ENCODE results near the gene NPBWR2. TPM values are rescaled to one million over a fixed set of nuclear protein-coding genes. Genes with fewer than 3 reads are reported as not detected.

NPBWR2 gene
- total and polyA plus RNA-seq, 9 of the 15 experiments (the other 6 are each of a cell fraction or from before 2014, with no cell fraction given): not detected

DNA sequence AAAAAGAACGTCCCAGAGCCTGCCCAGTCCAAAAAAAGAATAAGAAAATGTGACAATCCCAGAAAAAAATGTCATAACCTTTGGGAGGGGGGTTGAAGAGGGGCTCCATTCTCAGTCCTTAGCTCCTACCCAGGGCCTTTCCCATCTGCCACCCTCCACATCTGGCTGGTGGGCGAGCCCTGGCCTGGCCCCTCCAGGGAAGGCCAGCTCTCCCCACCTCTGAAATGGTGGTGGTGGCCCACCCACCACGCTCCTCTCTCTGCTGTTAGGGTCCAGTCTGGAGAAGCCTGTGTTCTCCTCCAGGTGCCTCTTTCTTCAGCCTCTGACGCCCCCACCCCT is 28.5 kb downstream of the NPBWR2 start (continued):
- TF ChIP-seq, protein P1, sequence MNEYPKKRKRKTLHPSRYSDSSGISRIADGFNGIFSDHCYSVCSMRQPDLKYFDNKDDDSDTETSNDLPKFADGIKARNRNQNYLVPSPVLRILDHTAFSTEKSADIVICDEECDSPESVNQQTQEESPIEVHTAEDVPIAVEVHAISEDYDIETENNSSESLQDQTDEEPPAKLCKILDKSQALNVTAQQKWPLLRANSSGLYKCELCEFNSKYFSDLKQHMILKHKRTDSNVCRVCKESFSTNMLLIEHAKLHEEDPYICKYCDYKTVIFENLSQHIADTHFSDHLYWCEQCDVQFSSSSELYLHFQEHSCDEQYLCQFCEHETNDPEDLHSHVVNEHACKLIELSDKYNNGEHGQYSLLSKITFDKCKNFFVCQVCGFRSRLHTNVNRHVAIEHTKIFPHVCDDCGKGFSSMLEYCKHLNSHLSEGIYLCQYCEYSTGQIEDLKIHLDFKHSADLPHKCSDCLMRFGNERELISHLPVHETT (CRISPR knock-in tag; conservative IDR thresholded peaks at IDR 0.05 in 1 of 2, IDR thresholded peaks at IDR 0.05 in 1 of 2): no peak
- TF ChIP-seq RBM22 (IDR thresholded peaks at IDR 0.05; ENCODE audit: low read depth, low read length, poor library complexity, severe bottlenecking): no peak

DNA sequence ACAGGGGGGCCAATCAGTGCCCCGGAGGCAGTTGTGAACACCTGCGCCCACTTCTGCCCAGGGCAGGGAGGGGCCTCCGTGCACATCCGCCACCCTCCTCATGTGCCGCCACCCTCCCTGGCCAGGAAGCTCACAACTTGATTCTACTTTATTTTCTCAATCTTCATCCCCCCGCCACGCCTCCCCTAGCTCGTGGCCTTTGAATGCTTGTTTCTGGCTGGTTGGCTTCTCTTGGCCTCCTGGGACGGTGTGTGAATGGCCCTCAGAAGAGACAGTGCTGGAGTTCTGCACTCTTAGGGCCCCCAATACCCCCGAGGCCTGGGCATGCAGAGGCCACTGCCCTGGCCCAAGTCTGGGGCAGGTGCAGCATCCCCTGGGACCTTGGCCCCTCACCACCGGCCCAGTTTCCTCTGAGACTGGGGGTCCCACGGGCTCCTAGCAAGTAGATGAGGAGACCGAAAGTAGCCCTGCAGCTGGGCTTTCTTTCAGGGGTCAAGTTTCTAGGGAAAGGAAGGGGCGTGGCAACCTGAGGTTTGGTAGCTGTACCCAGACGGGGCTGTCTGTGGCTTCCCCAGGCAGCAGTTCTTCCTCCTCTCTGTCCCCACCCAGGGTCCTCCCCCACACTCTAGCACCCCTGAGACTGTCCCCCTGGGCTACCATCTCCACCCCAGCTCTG is 29.4 kb downstream of the NPBWR2 start:
- TF ChIP-seq, protein P2, sequence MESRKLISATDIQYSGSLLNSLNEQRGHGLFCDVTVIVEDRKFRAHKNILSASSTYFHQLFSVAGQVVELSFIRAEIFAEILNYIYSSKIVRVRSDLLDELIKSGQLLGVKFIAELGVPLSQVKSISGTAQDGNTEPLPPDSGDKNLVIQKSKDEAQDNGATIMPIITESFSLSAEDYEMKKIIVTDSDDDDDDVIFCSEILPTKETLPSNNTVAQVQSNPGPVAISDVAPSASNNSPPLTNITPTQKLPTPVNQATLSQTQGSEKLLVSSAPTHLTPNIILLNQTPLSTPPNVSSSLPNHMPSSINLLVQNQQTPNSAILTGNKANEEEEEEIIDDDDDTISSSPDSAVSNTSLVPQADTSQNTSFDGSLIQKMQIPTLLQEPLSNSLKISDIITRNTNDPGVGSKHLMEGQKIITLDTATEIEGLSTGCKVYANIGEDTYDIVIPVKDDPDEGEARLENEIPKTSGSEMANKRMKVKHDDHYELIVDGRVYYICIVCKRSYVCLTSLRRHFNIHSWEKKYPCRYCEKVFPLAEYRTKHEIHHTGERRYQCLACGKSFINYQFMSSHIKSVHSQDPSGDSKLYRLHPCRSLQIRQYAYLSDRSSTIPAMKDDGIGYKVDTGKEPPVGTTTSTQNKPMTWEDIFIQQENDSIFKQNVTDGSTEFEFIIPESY (CRISPR knock-in tag; IDR thresholded peaks at IDR 0.05): peak; percentile 79
- TF ChIP-seq, protein P3, sequence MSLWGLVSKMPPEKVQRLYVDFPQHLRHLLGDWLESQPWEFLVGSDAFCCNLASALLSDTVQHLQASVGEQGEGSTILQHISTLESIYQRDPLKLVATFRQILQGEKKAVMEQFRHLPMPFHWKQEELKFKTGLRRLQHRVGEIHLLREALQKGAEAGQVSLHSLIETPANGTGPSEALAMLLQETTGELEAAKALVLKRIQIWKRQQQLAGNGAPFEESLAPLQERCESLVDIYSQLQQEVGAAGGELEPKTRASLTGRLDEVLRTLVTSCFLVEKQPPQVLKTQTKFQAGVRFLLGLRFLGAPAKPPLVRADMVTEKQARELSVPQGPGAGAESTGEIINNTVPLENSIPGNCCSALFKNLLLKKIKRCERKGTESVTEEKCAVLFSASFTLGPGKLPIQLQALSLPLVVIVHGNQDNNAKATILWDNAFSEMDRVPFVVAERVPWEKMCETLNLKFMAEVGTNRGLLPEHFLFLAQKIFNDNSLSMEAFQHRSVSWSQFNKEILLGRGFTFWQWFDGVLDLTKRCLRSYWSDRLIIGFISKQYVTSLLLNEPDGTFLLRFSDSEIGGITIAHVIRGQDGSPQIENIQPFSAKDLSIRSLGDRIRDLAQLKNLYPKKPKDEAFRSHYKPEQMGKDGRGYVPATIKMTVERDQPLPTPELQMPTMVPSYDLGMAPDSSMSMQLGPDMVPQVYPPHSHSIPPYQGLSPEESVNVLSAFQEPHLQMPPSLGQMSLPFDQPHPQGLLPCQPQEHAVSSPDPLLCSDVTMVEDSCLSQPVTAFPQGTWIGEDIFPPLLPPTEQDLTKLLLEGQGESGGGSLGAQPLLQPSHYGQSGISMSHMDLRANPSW (CRISPR knock-in tag; IDR thresholded peaks at IDR 0.05): no peak

More for the DNA sequence above, 29.4 kb downstream of the NPBWR2 start:
- no peak for ATAC-seq
- Histone ChIP-seq H3K9ac (ENCODE audit: insufficient read depth in 1 of 2, low read depth in 2 of 2, low read length in 2 of 2) (peak overlapping the region; percentile 78 to 94; a peak in 2 of 4 replicates), H2AFZ (ENCODE audit: low read depth, low read length) (no peak overlapping the region), H3K4me1 (replicated peaks in 1 of 2; ENCODE audit: control insufficient read depth in 2 of 2, insufficient read depth in 2 of 2, low read length in 2 of 2) (peaks cover 13 to 83% of the 10 kb centered on the region in 2 experiments; a peak in 4 of 5 replicates), H3K4me3 (peak overlapping the region; percentile 70; the same call in 1 of the 2 replicates), H3K4me2 (ENCODE audit: insufficient read depth, low read length) (peak overlapping the region; percentile 70; the same call in 1 of the 2 replicates), H3K9me1 (ENCODE audit: control insufficient read depth, insufficient read depth, low read length) (no peaks in the 10 kb centered on the region), H3K27ac (ENCODE audit: extremely low read depth, low read depth, low read length) (no peak overlapping the region), H3K36me3 (ENCODE audit: control insufficient read depth, insufficient read depth, low read length) (peaks cover 8% of the 10 kb centered on the region; the same call in 1 of the 3 replicates), H3K27me3 (ENCODE audit: control insufficient read depth in 2 of 2, insufficient read depth in 2 of 2, low read length in 2 of 2) (no peaks in the 10 kb centered on the region), H3K9me3 (replicated peaks; ENCODE audit: control insufficient read depth, insufficient read depth, low read depth, low read length) (no peaks in the 10 kb centered on the region), H4K20me1 (replicated peaks; ENCODE audit: control insufficient read depth, insufficient read depth, low read length) (no peaks in the 10 kb centered on the region), H3K79me2 (ENCODE audit: control insufficient read depth, insufficient read depth, low read length) (peaks cover 10% of the 10 kb centered on the region; the same call in 2 of the 3 replicates)
- intact Hi-C loops (cut with micrococcal nuclease) (no loop called here), in situ Hi-C loops (cut with MboI) (no loop called here)
- peak; percentile 26 for FAIRE-seq
- POLR2A ChIA-PET: no interaction called here
- DNase-seq (ENCODE audit: extremely low read depth in 1 of 4, low spot score in 3 of 4): no peak
- CTCF ChIA-PET (ENCODE audit: low intra/inter-chr PET ratio): no interaction called here
- WGBS (ENCODE audit: insufficient coverage, low coverage, missing lambda C conversion rate): 62% methylated on average over 14 of the region's 15 CpGs
- no TSS peak for BruUV-seq (replicated peaks)
